ENCODE data around the gene FBXO33.

GRCh38 chr14:39360316-39360715 lies 71.9 kb downstream of the FBXO33 start:
- TF ChIP-seq CTCF (IDR thresholded peaks at IDR 0.05; ENCODE audit: poor library complexity, severe bottlenecking): no peak
- no peak for TF ChIP-seq SMC3 (conservative IDR thresholded peaks at IDR 0.05; ENCODE audit: poor library complexity)
- TF ChIP-seq TAF1 (IDR thresholded peaks at IDR 0.05; ENCODE audit: low read depth): no peak
- no peak for TF ChIP-seq EZH2 (IDR thresholded peaks at IDR 0.05; ENCODE audit: borderline replicate concordance, insufficient read depth, low read length, poor library complexity, severe bottlenecking)
- no peak for TF ChIP-seq MXI1 (conservative IDR thresholded peaks at IDR 0.05; ENCODE audit: poor library complexity, severe bottlenecking)
- no peak for TF ChIP-seq RAD21 (conservative IDR thresholded peaks at IDR 0.05)
- no peak for TF ChIP-seq REST (IDR thresholded peaks at IDR 0.05; ENCODE audit: borderline replicate concordance)
- no peak for TF ChIP-seq POLR2AphosphoS5 (IDR thresholded peaks at IDR 0.05)
